Heart left ventricle (tissue), 16 donors: ENCODE results near the gene CCDC85B. TPM values are rescaled to one million over a fixed set of nuclear protein-coding genes. Genes with fewer than 3 reads are reported as not detected.
A peak's percentile ranks its signal among the peaks of the same experiment; 100 is the strongest.

Experiments
- ATAC-seq, 4 donors: fragments of 200-7000 bp; cut with Tn5 transposase; one replicate each; pipeline ENCODE4 v1.9.1; 2020 to 2022; ENCODE audit warnings: moderate library complexity in 4 of 4, mild to moderate bottlenecking in 3 of 4, moderate number of reproducible peaks in 1 of 4
- DNase-seq, 5 donors: peaks; one replicate each; pipeline ENCODE4 v3.0.0-alpha.2; 2020
- H3K27ac ChIP-seq, 12 donors: fragments of 200-600 bp; sonication (generic) in 4 of 12; one replicate each; pipeline versions ENCODE4 v1.5.0 to v1.8.0; 2016 to 2022; ENCODE audit warnings: mild to moderate bottlenecking in 2 of 12
- H3K27me3 ChIP-seq, 9 donors: fragments of 200-600 bp; sonication (generic) in 2 of 9; one replicate each; pipeline versions ENCODE4 v1.5.1 to v1.8.0; 2016 to 2022; ENCODE audit warnings: mild to moderate bottlenecking in 3 of 9
- H3K36me3 ChIP-seq, 9 donors: fragments of 200-600 bp; sonication (generic) in 2 of 9; one replicate each; pipeline versions ENCODE4 v1.5.0 to v1.8.0; 2018 to 2022; ENCODE audit warnings: mild to moderate bottlenecking in 2 of 9
- H3K4me1 ChIP-seq, 12 donors: fragments of 200-600 bp; sonication (generic) in 4 of 12; one replicate each; pipeline versions ENCODE4 v1.5.0 to v1.8.0; 2016 to 2022; ENCODE audit warnings: mild to moderate bottlenecking in 3 of 12
- H3K4me3 ChIP-seq, 12 donors: fragments of 200-600 bp; sonication (generic) in 4 of 12; one replicate each; pipeline versions ENCODE4 v1.5.0 to v1.8.0; 2017 to 2022; ENCODE audit warnings: mild to moderate bottlenecking in 9 of 12, moderate library complexity in 4 of 12
- H3K9me3 ChIP-seq, 12 donors: fragments of 200-600 bp; sonication (generic) in 4 of 12; one replicate each; pipeline versions ENCODE4 v1.5.0 to v1.8.0; 2016 to 2022; ENCODE audit warnings: mild to moderate bottlenecking in 1 of 12
- POLR2A ChIP-seq, 2 donors: fragments of 450-650 bp; IDR thresholded peaks; one replicate each; pipeline ENCODE4 v1.6.1; 2017; ENCODE audit warnings: antibody characterized with exemption in 2 of 2, mild to moderate bottlenecking in 2 of 2, moderate library complexity in 2 of 2
- WGBS, 4 donors: extraction: QIAGEN DNeasy Blood & Tissue Kit in 2 of 4; methylation state at CpG; one replicate each; pipeline versions ENCODE4 v1.1.5 to v1.1.7; 2013 to 2018; 5-methylcytosine and 5-hydroxymethylcytosine counted together
- intact Hi-C, 10 donors: fragments of 100-400 bp; cut with DNase I; formaldehyde crosslinking; loops; one replicate each; pipeline versions ENCODE4 v1.11.1 to v1.14.2; 2022
- polyA plus RNA-seq, 2 donors: library from polyadenylated mRNA; stranded (reverse); fragments of 200-250 nt; gene quantifications; one replicate each; pipeline ENCODE4 v1.2.3, GENCODE V29; 2013
- total RNA-seq, 9 donors: library from RNA; depleted of rRNA in 2 of 9; stranded (reverse); fragments of >200 nt in 2 of 9; fragmentation: NEBNext Ultra II Directional in 3 of 9; extraction: Animal tissue kit (Norgen Biotek cat#: 25700) in 3 of 9; gene quantifications; one replicate each; pipeline versions ENCODE4 v1.1.0 to v1.2.4, GENCODE V29; 2016 to 2023
- TF ChIP-seq, protein P1 (sequence below), 12 donors: fragments of 200-600 bp; sonication (generic) in 4 of 12; IDR thresholded peaks; one replicate each; pipeline versions ENCODE4 v1.5.0 to v1.8.0; 2018 to 2022; ENCODE audit warnings: antibody characterized with exemption in 12 of 12, mild to moderate bottlenecking in 5 of 12
- donor health status: ischemic (EF 13 %, LVEDD 7.1; RV severe dilation, severe dysfunction).
- donor health status: healthy with polysubstance abuse.
- donor health status: DM: no; HTN: yes; CAD: no.
- donor health status: DM: no; HTN: no; CAD: no.
- donor health status: ischemic (EF 25% LVEDD 6.9; RV normal size, moderate dysfunction).
- donor health status: ischemic (EF 25% LVEDD 5.7; RV mildly dilated, moderate dysfunction).
- donor health status: healthy.
- donor health status: DM: yes; HTN: yes; CAD: no.
- donor health status: ischemic (EF 35%, LVEDD 5.7; RV mildly dilated, moderate dysfunction).
- donor health status: nonischemic (EF 11% LVEDD 7.7; RV severe dilation, severe dysfunction).
- donor health status: DM: yes; HTN: yes; CAD: no.
- donor health status: PGD.
- donor health status: ischemic (EF 29% LVEDD 5.4; RV normal size, mild dysfunction).
- donor health status: nonischemic (EF 23%, LVEDD 6.1; RV moderate dilation, normal function).

Gene CCDC85B
- total and polyA plus RNA-seq, 11 donors = 31.3 to 78.1 (median 36.9) TPM

DNA sequence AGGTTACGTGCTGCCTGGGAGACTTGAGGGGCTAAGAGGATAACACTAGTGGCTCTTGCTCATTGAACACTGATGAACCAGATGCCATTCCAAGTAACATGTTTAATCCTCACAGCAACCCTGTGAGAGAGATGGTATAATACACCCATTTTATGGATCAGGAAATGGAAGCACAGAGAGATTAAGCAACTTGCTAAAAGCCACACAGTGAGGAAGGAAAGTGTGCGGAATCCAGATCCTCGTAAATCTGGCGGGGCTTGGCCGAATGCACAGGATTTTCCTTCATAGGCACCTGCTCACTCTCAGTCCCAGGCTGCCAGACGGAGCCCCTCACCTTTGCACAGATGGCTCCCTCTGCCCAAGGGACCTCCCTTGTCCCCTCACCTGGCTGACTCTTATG lies 17.4 kb downstream of the CCDC85B start:
- Histone ChIP-seq H3K9me3 (no peaks in the 10 kb centered on the region), H3K4me3 (no peak overlapping the region), H3K4me1 (peaks cover 0 to 14% (median 12%) of the 10 kb centered on the region in 12 donors), H3K27me3 (no peaks in the 10 kb centered on the region), H3K27ac (no peak overlapping the region), H3K36me3 (no peaks in the 10 kb centered on the region)
- TF ChIP-seq POLR2A (IDR thresholded peaks at IDR 0.05) = no peak
- TF ChIP-seq, protein P1, sequence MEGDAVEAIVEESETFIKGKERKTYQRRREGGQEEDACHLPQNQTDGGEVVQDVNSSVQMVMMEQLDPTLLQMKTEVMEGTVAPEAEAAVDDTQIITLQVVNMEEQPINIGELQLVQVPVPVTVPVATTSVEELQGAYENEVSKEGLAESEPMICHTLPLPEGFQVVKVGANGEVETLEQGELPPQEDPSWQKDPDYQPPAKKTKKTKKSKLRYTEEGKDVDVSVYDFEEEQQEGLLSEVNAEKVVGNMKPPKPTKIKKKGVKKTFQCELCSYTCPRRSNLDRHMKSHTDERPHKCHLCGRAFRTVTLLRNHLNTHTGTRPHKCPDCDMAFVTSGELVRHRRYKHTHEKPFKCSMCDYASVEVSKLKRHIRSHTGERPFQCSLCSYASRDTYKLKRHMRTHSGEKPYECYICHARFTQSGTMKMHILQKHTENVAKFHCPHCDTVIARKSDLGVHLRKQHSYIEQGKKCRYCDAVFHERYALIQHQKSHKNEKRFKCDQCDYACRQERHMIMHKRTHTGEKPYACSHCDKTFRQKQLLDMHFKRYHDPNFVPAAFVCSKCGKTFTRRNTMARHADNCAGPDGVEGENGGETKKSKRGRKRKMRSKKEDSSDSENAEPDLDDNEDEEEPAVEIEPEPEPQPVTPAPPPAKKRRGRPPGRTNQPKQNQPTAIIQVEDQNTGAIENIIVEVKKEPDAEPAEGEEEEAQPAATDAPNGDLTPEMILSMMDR (IDR thresholded peaks at IDR 0.05) = no peak
- intact Hi-C loops = no loop called here
- ATAC-seq (no peak), DNase-seq (no peak)
- 81 to 88% (median 85%) methylated on average over 6 of the region's 6 CpGs for WGBS, 4 donors

DNA sequence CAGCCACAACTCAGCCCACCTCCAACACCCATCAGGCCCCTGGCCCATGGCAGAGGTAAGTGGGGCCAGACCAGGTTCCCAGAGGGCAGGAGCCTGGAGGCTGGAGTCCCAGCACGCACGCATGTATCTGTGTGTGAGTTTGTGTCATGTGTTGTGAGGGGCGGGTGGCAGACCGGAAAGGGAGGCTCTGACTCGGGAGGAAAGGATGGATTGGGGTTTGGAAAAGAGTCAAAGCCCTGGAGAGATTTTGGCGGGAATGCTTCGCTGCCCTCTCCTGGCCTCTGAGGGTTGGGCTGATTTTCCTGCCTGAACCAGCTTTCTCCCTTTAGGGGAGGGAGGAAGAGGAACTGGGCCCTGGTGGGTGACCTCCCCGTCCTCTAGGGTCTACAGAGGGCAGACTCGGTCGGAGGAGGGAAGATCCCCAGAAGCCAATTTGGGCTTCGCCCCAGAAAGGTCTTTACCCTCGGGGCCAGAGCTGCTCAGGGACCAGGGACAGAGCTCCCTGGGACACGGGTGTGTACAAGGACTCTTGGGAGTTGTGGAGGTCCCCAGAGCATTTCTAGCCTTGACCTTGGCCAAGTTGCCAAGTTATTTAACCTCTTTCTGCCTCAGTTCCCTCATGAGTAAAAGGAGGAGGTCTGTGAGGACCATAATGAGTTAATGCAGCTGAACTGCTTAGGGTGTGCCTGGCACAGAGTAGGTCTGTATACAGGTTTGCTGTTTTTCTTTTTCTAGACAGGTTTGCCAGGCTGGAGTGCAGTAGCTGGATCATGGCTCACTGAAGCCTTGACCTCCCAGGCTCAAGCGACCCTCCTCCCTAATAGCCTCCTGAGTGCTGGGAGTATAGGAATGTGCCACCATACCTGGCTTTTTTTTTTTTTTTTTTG lies 21.5 kb downstream of the CCDC85B start:
- WGBS, 4 donors = 16 to 28% (median 17%) methylated on average over 12 to 14 of the region's 14 CpGs
- intact Hi-C loops = no loop called here
- Histone ChIP-seq H3K4me1 (peaks cover 2 to 40% (median 35%) of the 10 kb centered on the region in 12 donors), H3K27ac (peak overlapping the region in 4 of 12 donors; percentile 20 to 55 (median 35)), H3K9me3 (no peaks in the 10 kb centered on the region), H3K4me3 (no peak overlapping the region), H3K27me3 (no peaks in the 10 kb centered on the region), H3K36me3 (peaks cover 0 to under 1% (median 0%) of the 10 kb centered on the region in 9 donors)
- ATAC-seq = peak; percentile 6 to 56 (median 14)
- peak in 4 of 5 donors; percentile 56 to 65 (median 58) for DNase-seq
- TF ChIP-seq, protein P1 (IDR thresholded peaks at IDR 0.05) = peak in 7 of 12 donors; percentile 27 to 61 (median 41)
- no peak for TF ChIP-seq POLR2A (IDR thresholded peaks at IDR 0.05)

DNA sequence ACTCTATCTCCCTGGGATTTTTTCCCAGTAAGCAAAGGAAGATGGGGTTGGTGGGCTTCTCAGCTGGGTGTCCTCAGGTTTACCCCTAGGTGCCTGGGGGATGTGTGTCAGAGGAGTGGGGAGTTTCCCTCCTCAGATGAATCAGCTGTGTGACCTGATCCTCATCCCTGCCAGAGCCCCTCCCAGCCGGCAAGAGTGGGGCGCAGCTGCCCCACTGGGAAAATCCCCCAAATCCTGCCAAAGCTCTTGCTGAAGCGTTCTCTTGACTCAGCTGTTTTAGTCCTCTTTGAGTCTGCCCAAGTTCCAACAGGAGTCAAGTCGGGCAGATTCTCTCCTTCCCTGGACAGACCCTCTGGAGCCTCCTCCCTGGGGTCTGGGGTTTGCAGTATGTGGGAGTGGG lies 22.4 kb downstream of the CCDC85B start:
- no peaks in the 10 kb centered on the region for H3K27me3 ChIP-seq
- DNase-seq (no peak), ATAC-seq (no peak)
- H3K27ac ChIP-seq = no peak overlapping the region
- 67 to 79% (median 70%) methylated on average over 4 of the region's 4 CpGs for WGBS, 4 donors
- intact Hi-C loops = no loop called here
- H3K36me3 ChIP-seq = peaks cover 0 to 9% (median 0%) of the 10 kb centered on the region in 9 donors
- TF ChIP-seq, protein P1 (IDR thresholded peaks at IDR 0.05) = no peak
- TF ChIP-seq POLR2A (IDR thresholded peaks at IDR 0.05) = no peak
- H3K9me3 ChIP-seq = no peaks in the 10 kb centered on the region
- peaks cover 10 to 49% (median 44%) of the 10 kb centered on the region in 12 donors for H3K4me1 ChIP-seq
- H3K4me3 ChIP-seq = no peak overlapping the region

DNA sequence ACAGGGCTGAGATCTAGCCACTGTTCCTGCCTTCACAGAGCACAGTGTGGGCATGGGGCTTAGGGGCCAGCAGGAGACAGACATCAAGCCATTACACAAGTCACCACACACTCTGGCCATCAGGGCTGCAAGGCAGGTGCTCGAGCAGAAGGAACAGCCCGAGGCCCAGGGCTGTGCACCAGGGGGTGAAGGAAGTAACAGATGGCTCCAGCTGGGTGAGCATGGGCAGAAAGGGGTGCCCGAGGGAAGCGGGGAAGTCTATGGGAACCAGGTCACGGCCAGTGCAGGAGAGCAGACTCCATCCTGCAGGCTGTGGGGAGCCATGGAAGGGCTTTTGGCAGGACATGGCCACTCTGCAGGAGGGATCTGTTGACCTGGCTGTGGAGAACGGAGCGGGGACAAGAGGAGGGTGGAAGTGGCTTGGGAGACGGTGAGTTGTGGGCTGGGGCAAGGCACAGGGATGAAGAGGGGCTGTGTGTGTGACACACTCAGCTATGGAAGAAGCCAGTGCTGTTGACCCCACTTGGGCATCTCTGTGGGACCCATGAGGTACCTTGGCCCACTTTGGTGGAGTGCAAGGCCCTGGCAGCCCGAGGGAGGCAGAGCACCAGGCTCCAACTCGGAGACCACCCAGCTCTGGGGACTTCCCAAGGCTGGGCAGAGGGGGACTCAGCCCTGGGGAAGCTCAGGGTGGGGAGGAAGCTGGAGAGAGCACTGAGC lies 24.8 kb downstream of the CCDC85B start:
- no peaks in the 10 kb centered on the region for H3K27me3 ChIP-seq
- peak overlapping the region; percentile 34 to 98 (median 82) for H3K27ac ChIP-seq
- DNase-seq (no peak), ATAC-seq (no peak)
- peak overlapping the region in 6 of 12 donors; percentile 6 to 33 (median 13) for H3K4me3 ChIP-seq
- 63 to 70% (median 69%) methylated on average over 10 of the region's 10 CpGs for WGBS, 4 donors
- peaks cover 13 to 59% (median 52%) of the 10 kb centered on the region in 12 donors for H3K4me1 ChIP-seq
- intact Hi-C loops = loop anchor here in 1 of 10 donors (5.0 kb wide), 1 partner anchor 47 kb away; the partner anchor contains the start of gene SART1
- peaks cover 0 to 9% (median 0%) of the 10 kb centered on the region in 9 donors for H3K36me3 ChIP-seq
- no peak for TF ChIP-seq POLR2A (IDR thresholded peaks at IDR 0.05)
- TF ChIP-seq, protein P1 (IDR thresholded peaks at IDR 0.05) = no peak
- H3K9me3 ChIP-seq = no peaks in the 10 kb centered on the region
